GM19240 (cell line): ENCODE measurements around the gene RNF32.
"Not testable (repeated sequence)": the region's sequence is repeated elsewhere in the genome, so short reads cannot be mapped to it uniquely, and the experiment has no call there.

Experiments used
- DNase-seq: peaks from one replicate; pipeline ENCODE4 v3.0.0; 2011; ENCODE audit warnings: low spot score; ENCODE audit not compliant: insufficient read length

The RNF32 gene

GRCh38 chr7:156614434-156615264 lies 25.9 kb upstream of the RNF32 start:
- no peak for DNase-seq

- no peak for DNase-seq
Observed at GRCh38 chr7:156616269-156617202, 24.0 kb upstream of the RNF32 start.

GRCh38 chr7:156617215-156617614 lies 23.4 kb upstream of the RNF32 start:
- DNase-seq = no peak

GRCh38 chr7:156618078-156618779 lies 22.3 kb upstream of the RNF32 start:
- no peak for DNase-seq

- DNase-seq = no peak
Observed at GRCh38 chr7:156618780-156619367, 21.7 kb upstream of the RNF32 start.

- DNase-seq = not testable (repeated sequence)
Observed at GRCh38 chr7:156619488-156620290, 20.9 kb upstream of the RNF32 start.

GRCh38 chr7:156620291-156620675 lies 20.3 kb upstream of the RNF32 start:
- no peak for DNase-seq

GRCh38 chr7:156621652-156622051 lies 18.9 kb upstream of the RNF32 start:
- DNase-seq = no peak

GRCh38 chr7:156625580-156625979 lies 15.0 kb upstream of the RNF32 start:
- no peak for DNase-seq

GRCh38 chr7:156626220-156626895 lies 14.2 kb upstream of the RNF32 start:
- no peak for DNase-seq

GRCh38 chr7:156628562-156628961 lies 12.0 kb upstream of the RNF32 start:
- no peak for DNase-seq

GRCh38 chr7:156629873-156630272 lies 10.7 kb upstream of the RNF32 start:
- no peak for DNase-seq

- no peak for DNase-seq
Observed at GRCh38 chr7:156634117-156634516, 6.5 kb upstream of the RNF32 start.

- no peak for DNase-seq
Observed at GRCh38 chr7:156635529-156636385, 4.8 kb upstream of the RNF32 start.

GRCh38 chr7:156637093-156637492 lies 3.5 kb upstream of the RNF32 start:
- DNase-seq = not testable (repeated sequence)

- DNase-seq = no peak
Observed at GRCh38 chr7:156638443-156639077, 2.0 kb upstream of the RNF32 start.

- DNase-seq = no peak
Observed at GRCh38 chr7:156639426-156640256, 933 bp upstream of the RNF32 start.
